Urinary bladder (tissue), 4 donors: Measurements from ENCODE around the gene IL15RA. TPM values are rescaled to one million over a fixed set of nuclear protein-coding genes. Genes with fewer than 3 reads are reported as not detected.

ENCODE experiments used
- DNase-seq: peaks from one replicate; pipeline ENCODE4 v3.0.0-alpha.2; 2015; ENCODE audit errors: extremely low spot score
- H3K27ac ChIP-seq: one replicate; pipeline ENCODE4 v1.5.1; 2013; ENCODE audit warnings: low read depth, mild to moderate bottlenecking, moderate library complexity
- H3K36me3 ChIP-seq: one replicate; pipeline ENCODE4 v1.6.1; 2013; ENCODE audit warnings: mild to moderate bottlenecking, moderate library complexity; ENCODE audit not compliant: insufficient read depth
- H3K4me1 ChIP-seq: one replicate; pipeline ENCODE4 v1.6.1; 2013; ENCODE audit warnings: mild to moderate bottlenecking, moderate library complexity; ENCODE audit not compliant: insufficient read depth
- H3K4me3 ChIP-seq: one replicate; pipeline ENCODE4 v1.5.1; 2013; ENCODE audit warnings: low read depth, low read length
- WGBS: extraction: QIAGEN DNeasy Blood & Tissue Kit; methylation state at CpG from one replicate; pipeline ENCODE4 v1.1.7; 2013; 5-methylcytosine and 5-hydroxymethylcytosine counted together
- polyA plus RNA-seq: library from polyadenylated mRNA; stranded (reverse); fragments of 200-250 nt; gene quantifications from one replicate; pipeline ENCODE4 v1.2.3, GENCODE V29; 2013
- total RNA-seq: library from RNA; depleted of rRNA; stranded (reverse); fragments of >200 nt; gene quantifications from one replicate; pipeline ENCODE4 v1.2.3, GENCODE V29; 2014
- donor health status: healthy with polysubstance abuse.
- donor health status: healthy.

IL15RA gene
- total and polyA plus RNA-seq, 2 donors, result 3.5 to 50.2 TPM

DNA sequence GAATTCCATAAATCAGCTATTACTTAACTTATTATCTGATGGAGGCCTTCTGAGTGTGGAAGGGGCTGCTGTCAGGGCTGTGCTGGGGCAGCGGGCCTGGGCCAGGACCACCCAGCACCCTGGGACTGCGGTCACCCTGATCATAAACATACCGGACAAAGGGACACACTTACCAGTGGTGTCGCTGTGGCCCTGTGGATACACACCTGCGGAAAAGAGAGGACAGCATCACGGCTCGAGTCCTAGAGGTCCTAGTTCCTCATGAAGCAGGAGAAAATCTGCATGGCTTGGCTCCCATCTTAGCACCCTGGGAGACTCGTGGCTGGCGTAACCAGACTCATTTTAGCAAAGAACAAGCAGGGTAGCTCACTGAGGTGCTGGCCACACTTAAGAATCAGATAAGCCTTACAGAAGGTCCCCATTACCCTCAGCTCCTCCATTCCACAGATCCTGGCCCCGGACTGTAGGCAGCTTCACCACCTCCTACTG, 17.7 kb downstream of the IL15RA start:
- H3K36me3 ChIP-seq, result peaks cover 2% of the 10 kb centered on the region
- H3K4me3 ChIP-seq, result no peak overlapping the region
- DNase-seq, result no peak
- no peak overlapping the region for H3K27ac ChIP-seq
- no peaks in the 10 kb centered on the region for H3K4me1 ChIP-seq
- 89% methylated on average over 10 of the region's 10 CpGs for WGBS

DNA sequence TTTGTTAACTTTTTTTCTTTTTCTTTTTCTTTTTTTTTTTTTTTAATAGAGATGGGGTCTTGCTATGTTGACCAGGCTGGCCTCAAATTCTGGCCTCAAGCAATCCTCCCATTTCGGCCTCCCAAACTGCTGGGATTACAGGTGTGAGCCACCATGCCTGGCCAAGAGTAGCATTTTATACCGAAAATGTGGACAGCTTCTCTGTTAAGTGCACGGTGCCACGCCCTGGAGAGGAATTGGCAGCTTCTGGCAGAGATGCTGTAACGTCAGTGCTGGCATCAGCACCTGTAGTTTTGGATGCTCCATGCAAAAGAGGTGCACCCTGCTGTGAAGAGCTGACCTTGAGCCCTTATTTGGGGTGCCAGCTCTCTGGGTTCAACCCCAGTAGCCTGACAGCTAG, 18.2 kb downstream of the IL15RA start:
- 92% methylated on average over 5 of the region's 5 CpGs for WGBS
- peaks cover 2% of the 10 kb centered on the region for H3K36me3 ChIP-seq
- no peak for DNase-seq

DNA sequence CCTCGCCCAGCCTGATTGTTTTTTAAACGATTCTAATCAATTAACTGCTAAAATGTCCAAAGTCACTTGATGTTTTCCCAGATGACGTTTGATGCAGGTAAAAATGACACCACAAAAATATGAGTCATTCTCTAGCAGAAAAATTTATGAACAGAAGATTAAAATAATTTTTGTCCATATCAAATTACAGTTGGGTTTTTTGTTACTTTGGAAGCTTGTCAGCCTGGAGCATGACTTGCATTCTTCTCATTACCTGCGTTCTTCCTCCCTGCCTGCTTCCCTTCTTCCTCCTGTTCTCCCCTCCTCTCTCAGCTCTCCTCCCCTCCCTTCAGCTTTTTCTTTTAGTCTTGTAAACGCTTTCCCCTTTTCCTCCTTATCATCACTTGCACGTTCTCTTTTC, 18.7 kb downstream of the IL15RA start:
- DNase-seq, result no peak
- no peak overlapping the region for H3K4me3 ChIP-seq

More for the DNA sequence above, 18.2 kb downstream of the IL15RA start:
- Histone ChIP-seq H3K4me3 (no peak overlapping the region), H3K4me1 (no peaks in the 10 kb centered on the region), H3K27ac (no peak overlapping the region)

DNA sequence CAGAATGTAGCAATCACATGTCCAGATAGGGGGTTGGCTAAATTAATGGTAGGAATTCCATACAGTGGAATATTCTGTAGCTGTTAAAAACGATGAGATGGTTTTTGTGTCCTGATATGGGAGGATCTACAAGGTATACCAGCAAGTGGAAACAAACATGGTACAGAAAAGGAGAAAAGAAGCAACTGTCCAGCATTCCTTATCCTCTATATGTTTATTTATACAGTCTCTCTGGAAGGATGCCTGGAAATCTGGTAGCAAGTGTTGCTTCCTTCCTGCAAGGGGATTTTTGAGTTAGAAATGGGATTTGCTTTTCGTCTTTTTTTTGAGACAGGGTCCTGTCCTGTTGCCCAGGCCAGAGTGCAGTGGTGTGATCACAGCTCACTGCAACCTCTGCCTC, 19.3 kb downstream of the IL15RA start:
- no peak for DNase-seq
- 36% methylated on average over 2 of the region's 2 CpGs for WGBS
- Histone ChIP-seq H3K4me1 (no peaks in the 10 kb centered on the region), H3K27ac (no peak overlapping the region), H3K4me3 (no peak overlapping the region), H3K36me3 (peaks cover 2% of the 10 kb centered on the region)

More for the DNA sequence above, 18.7 kb downstream of the IL15RA start:
- WGBS, result 72% methylated on average over 6 of the region's 6 CpGs
- Histone ChIP-seq H3K27ac (no peak overlapping the region), H3K36me3 (peaks cover 2% of the 10 kb centered on the region), H3K4me1 (no peaks in the 10 kb centered on the region)

DNA sequence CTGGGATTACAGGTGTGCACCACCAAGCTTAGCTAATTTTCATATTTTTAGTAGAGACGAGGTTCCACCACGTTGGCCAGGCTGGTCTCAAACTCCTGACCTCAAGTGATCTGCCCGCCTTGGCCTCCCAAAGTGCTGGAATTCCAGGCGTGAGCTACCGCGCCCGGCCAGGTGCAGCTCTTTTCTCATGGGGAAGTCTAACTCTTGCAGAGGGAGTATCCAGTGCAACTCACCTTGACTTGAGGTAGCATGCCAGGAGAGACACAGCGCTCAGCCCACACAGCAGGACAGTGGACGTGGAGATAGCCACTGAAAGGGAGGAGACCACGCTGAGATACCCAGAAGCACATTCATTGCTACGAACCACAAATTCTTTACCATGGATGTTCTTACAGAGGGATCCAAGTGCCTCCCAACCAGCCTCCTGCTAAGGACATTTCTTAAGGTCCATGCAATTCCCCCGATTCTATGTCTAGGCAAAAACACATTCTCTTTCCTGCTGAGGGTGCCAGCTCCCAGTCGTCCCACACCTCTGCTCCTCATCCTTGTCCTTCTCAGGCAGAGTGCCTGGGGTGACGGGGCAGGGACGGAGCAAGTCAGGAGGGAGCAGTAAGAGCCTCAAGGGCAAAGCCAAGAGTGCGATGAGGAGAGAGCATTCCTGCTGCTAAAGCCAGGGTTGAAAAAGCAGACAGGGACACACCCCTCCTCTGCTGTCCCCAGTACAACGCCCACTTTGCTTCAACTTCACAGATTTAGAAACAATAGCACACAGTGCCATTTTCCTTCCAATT, 21.0 kb downstream of the IL15RA start:
- no peak overlapping the region for H3K4me3 ChIP-seq
- 87% methylated on average over 17 of the region's 17 CpGs for WGBS
- no peak for DNase-seq
- peaks cover 2% of the 10 kb centered on the region for H3K36me3 ChIP-seq
- no peak overlapping the region for H3K27ac ChIP-seq
- no peaks in the 10 kb centered on the region for H3K4me1 ChIP-seq

DNA sequence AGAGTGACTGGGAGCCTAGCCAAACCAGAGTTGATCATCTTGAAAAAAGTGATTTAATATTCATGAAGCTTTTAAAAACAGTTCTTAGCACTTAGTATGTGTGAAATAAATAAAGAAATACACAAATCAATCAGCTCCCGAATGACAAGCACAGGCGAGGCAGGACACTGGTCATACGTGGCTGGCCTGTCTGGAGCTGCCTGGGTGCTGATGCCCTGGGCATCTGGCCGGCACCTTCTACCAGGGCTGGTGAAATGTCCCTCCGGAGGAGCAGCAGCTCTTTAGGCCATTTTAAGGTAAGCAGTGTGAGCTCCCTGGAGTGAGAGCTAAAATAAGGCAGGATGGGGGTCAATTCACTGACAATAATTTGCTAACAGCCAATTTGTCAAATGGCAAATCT, 23.7 kb downstream of the IL15RA start:
- 89% methylated on average over 5 of the region's 5 CpGs for WGBS
- no peak for DNase-seq
- H3K4me1 ChIP-seq, result no peaks in the 10 kb centered on the region
- H3K36me3 ChIP-seq, result no peaks in the 10 kb centered on the region
- no peak overlapping the region for H3K4me3 ChIP-seq
- no peak overlapping the region for H3K27ac ChIP-seq

DNA sequence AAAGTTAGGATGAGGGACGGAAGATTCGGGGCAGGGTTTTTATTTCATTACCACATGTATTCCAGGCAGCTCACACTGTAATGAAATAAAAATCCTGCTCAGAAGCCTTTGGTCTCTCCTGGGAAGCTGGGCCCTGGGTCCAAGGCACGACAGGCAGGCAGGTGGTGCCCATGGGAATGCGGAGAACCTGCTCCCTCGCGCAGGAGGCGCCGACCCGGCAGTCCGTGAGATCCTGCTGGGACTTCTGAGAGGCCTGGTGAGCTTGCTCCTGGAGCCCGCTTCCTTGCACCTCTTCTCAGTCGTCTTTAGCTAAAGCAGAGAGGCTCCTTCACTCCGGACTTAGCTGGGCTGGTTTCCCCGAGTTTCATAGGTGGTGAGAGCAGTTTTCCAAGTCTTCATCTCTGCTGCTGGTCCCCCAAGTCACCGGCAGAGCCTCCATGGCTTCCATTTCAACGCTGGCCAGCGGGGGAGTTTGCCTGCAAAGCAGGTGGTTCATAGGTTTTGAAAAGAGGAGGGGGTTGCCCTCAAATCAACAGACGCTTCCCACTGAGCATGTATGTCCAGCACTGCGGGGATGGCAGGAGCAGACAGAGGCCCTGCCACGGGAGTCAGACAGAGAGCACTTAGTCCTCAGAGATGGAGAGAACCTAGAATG, 24.5 kb downstream of the IL15RA start:
- Histone ChIP-seq H3K4me3 (no peak overlapping the region), H3K27ac (no peak overlapping the region), H3K4me1 (no peaks in the 10 kb centered on the region), H3K36me3 (no peaks in the 10 kb centered on the region)
- DNase-seq, result no peak
- WGBS, result 83% methylated on average over 20 of the region's 20 CpGs

DNA sequence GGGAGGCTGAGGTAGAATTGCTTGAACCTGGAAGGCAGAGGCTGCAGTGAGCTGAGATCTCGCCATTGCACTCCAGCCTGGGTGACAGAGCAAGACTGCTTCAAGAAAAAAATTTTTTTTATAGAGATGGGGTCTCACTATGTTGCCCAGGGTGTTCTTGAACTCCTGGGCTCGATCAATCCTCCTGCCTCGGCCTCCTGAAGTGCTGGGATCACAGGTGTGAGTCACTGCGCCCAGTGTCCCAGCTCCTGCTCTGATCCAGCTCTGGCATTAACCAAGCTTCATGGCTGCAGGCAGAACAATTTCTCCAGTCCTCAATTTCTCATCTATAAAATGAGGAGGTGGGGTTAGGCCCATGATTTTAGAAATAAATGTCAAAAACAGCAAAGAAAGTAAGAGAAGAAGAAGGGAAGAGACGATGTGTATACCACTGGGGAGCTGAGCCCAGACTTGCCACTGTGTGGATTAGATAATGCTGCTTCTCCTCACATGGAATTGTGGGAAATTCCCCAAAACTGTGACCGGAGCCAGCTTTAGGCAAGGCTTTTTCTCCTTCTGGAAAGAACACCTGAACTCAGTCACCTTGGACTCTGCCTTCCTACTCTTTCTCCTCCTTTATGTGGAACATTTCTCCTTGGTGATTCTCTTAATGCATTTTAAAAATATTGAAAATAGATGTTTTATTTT, 25.5 kb downstream of the IL15RA start:
- Histone ChIP-seq H3K36me3 (no peaks in the 10 kb centered on the region), H3K4me1 (no peaks in the 10 kb centered on the region), H3K27ac (no peak overlapping the region), H3K4me3 (no peak overlapping the region)
- 81% methylated on average over 6 of the region's 6 CpGs for WGBS
- no peak for DNase-seq

DNA sequence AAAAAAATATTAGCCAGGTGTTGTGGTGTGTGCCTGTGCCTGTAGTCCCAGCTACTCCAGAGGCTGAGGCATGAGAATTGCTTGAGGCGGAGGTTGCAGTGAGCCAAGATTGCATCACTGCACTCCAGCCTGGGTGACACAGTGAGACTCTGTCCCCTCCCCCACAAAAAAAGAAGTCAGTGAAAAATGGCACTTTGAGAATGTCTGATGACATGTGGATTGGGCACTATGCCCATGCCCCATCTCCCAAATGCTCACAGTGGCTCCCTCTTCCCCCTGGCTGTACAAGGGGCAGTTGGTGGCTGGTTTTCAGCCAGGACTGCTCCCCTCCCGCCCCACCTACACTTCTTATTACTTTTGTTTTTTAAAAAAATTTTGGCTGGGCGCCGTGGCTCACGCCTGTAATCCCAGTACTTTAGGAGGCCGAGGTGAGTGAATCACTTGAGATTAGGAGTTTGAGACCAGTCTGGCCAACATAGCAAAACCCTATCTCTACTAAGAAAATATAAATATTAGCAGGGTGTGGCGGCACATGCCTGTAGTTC, 26.1 kb downstream of the IL15RA start:
- no peak for DNase-seq
- Histone ChIP-seq H3K4me3 (no peak overlapping the region), H3K27ac (no peak overlapping the region), H3K4me1 (no peaks in the 10 kb centered on the region), H3K36me3 (no peaks in the 10 kb centered on the region)
- 57% methylated on average over 7 of the region's 7 CpGs for WGBS

DNA sequence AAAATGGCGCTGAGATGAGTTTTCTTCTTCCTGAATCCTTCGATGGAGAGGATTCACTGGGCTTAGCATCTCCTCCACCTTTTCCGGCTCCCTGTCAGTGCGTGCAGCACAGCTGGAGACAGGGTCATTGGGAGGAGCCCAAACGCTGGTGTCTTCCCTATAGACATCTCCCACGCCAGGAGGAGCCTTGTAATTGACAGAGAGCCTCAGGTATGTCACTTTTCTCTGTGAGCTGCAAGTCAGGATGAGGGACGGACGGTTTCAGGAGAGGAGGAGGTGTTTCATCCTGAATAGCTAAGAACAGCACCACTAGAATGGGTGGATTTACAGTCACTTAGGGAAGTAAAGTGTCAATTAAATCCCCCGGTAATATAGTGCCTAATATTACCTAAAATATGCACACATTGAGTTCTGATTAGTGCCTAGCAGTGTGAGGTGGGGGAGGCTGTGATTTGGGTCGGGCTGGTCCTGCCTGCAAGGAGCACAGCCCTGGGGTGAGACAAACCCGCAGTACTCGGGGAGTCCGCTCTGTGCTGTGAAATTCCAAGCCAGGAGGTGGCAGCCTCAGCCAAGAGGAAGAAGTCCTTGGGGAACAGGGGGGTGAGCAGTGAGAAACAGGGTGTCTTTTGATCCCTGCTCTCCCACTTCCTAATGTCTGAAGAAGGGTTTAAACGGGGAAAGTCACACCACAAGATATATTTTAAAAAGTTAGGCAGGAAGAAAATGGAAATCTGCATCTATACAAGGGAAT, 28.2 kb downstream of the IL15RA start:
- H3K4me1 ChIP-seq, result no peaks in the 10 kb centered on the region
- 47% methylated on average over 14 of the region's 14 CpGs for whole genome bisulfite sequencing
- no peak overlapping the region for H3K4me3 ChIP-seq
- H3K27ac ChIP-seq, result no peak overlapping the region
- H3K36me3 ChIP-seq, result no peaks in the 10 kb centered on the region
- DNase-seq, result no peak

DNA sequence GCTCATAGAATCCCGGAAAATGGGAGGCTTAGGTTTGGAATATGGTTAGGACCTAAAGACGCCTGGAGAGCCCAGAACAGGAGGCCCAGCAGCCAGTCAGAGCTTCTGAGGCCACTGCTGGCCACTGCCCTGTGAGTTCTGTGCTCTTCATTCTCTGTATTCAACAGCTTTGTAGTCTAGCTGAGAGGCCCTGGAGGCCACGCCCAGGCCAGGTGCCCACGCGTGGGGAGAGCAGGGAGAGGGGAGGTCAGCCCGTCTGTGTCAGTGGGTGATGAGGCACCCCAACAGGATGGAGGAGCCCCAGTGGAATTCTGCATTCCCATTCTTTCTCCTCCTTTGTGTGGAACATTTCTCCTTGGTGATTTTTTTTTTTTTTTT, 29.1 kb downstream of the IL15RA start:
- Histone ChIP-seq H3K36me3 (no peaks in the 10 kb centered on the region), H3K27ac (no peak overlapping the region), H3K4me3 (no peak overlapping the region), H3K4me1 (peaks cover 4% of the 10 kb centered on the region)
- 83% methylated on average over 6 of the region's 6 CpGs for WGBS
- no peak for DNase-seq

DNA sequence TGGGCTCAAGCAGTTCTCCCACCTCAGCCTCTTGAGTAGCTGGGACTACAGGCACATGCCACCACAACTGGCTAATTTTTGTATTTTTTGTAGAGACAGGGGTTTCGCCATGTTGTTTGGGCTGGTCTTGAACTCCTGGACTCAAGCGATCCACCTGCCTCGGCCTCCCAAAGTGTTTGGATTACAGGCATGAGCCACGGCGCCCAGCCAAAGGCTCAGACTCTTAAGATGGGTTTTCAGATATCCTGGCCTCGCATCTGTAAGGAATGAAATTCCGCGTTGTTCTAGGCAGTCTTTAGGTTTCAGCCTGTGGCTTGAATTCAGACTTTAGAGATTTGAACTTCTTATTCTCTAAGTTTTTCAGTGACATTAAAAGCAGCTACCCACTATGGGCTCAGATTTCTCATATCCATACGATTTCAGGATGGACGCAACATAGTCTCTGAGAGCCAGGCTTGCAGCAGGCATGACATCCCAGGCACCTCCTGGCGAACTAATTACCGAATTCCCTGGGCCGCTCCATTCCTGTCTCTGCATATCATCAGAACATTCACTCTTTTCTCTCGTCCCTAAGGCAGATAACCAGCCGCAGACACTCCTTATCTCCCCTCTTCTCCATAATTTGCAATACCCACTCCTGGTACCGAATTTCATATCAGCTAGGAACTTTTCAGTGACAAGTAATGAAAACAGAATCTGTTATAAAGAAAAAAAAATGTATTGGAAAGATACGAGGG, 29.7 kb downstream of the IL15RA start:
- no peak overlapping the region for H3K27ac ChIP-seq
- H3K36me3 ChIP-seq, result no peaks in the 10 kb centered on the region
- no peak for DNase-seq
- peaks cover 4% of the 10 kb centered on the region for H3K4me1 ChIP-seq
- WGBS, result 93% methylated on average over 17 of the region's 17 CpGs
- no peak overlapping the region for H3K4me3 ChIP-seq
